IMR-90 (cell line): ENCODE measurements around the gene S100A1. TPM values are rescaled to one million over a fixed set of nuclear protein-coding genes. Genes with fewer than 3 reads are reported as not detected.

Experiments
- ATAC-seq: fragments of 200-7000 bp; cut with Tn5 transposase; 2 replicates; pipeline ENCODE4 v1.9.1; 2020; ENCODE audit warnings: low read depth, mild to moderate bottlenecking, moderate library complexity
- BruUV-seq: library from RNA; stranded (reverse); fragments of 400-500 nt; replicated peaks from 2 replicates; lab custom pipeline; 2021; lab: Mats Ljungman, UMichigan
- CTCF ChIA-PET: fragments of 300-600 bp; formaldehyde crosslinking; extraction: SDS; loops from one replicate; lab custom pipeline; 2021; ENCODE audit warnings: antibody characterized with exemption; lab: Yijun Ruan, JAX
- POLR2A ChIA-PET: fragments of 300-600 bp; sonication (Branson Sonifier 250); formaldehyde crosslinking; loops from one replicate; lab custom pipeline; 2022; ENCODE audit warnings: antibody characterized with exemption; ENCODE audit not compliant: unreplicated experiment; lab: Charles Lee
- DNase-seq: peaks from one replicate; pipeline ENCODE4 v3.0.0; 2013
- H2AFZ ChIP-seq: replicated peaks from 2 replicates; pipeline ENCODE3; 2013; ENCODE audit warnings: low read length, mild to moderate bottlenecking; ENCODE audit not compliant: poor library complexity
- H2AK5ac ChIP-seq: 2 replicates; pipeline ENCODE4 v1.6.1; 2013; ENCODE audit warnings: low read depth, low read length, inconsistent platforms
- H2AK9ac ChIP-seq: replicated peaks from 2 replicates; pipeline ENCODE3; 2013; ENCODE audit warnings: mild to moderate bottlenecking, low read depth, low read length, moderate library complexity; ENCODE audit not compliant: poor library complexity
- H2BK120ac ChIP-seq: 2 replicates; pipeline ENCODE4 v1.6.1; 2013; ENCODE audit warnings: low read depth, low read length, inconsistent platforms
- H2BK15ac ChIP-seq: 3 replicates; pipeline ENCODE4 v1.6.1; 2013; ENCODE audit warnings: low read depth, low read length, inconsistent platforms
- H2BK20ac ChIP-seq: 2 replicates; pipeline ENCODE4 v1.6.1; 2013; ENCODE audit warnings: low read depth, mild to moderate bottlenecking, inconsistent platforms, low read length, moderate library complexity
- H2BK5ac ChIP-seq: 2 replicates; pipeline ENCODE4 v1.6.1; 2013; ENCODE audit warnings: mild to moderate bottlenecking, low read depth, low read length, inconsistent platforms; ENCODE audit not compliant: poor library complexity, severe bottlenecking
- H3K14ac ChIP-seq: replicated peaks from 2 replicates; pipeline ENCODE4 v1.6.1; 2013; ENCODE audit warnings: low read depth, low read length, inconsistent platforms
- H3K18ac ChIP-seq: 2 replicates; pipeline ENCODE4 v1.6.1; 2013; ENCODE audit warnings: low read depth, low read length, control low read depth
- H3K23ac ChIP-seq: 2 replicates; pipeline ENCODE4 v1.6.1; 2013; ENCODE audit warnings: low read depth, low read length, inconsistent platforms
- H3K27ac ChIP-seq: 2 replicates; pipeline ENCODE4 v1.5.1; 2013; ENCODE audit warnings: mild to moderate bottlenecking, control low read depth, low read length; ENCODE audit not compliant: insufficient read depth
- H3K27me3 ChIP-seq: 2 replicates; pipeline ENCODE4 v1.6.1; 2013; ENCODE audit warnings: low read length; ENCODE audit not compliant: control insufficient read depth, insufficient read depth
- H3K36me3 ChIP-seq: 2 replicates; pipeline ENCODE4 v1.6.1; 2013; ENCODE audit warnings: low read length, mixed read lengths; ENCODE audit not compliant: control insufficient read depth, insufficient read depth
- H3K4ac ChIP-seq: 2 replicates; pipeline ENCODE4 v1.6.1; 2013; ENCODE audit warnings: low read depth, low read length, inconsistent platforms
- H3K4me1 ChIP-seq: 2 replicates; pipeline ENCODE4 v1.6.1; 2013; ENCODE audit warnings: low read length, mixed read lengths; ENCODE audit not compliant: control insufficient read depth, insufficient read depth
- H3K4me2 ChIP-seq: 2 replicates; pipeline ENCODE4 v1.6.1; 2013; ENCODE audit warnings: low read depth, mild to moderate bottlenecking, control low read depth, low read length, moderate library complexity
- H3K4me3 ChIP-seq: 2 replicates; pipeline ENCODE4 v1.5.1; 2013; ENCODE audit warnings: low read depth, mild to moderate bottlenecking, control low read depth, low read length, moderate library complexity; ENCODE audit not compliant: insufficient read depth
- H3K56ac ChIP-seq: 2 replicates; pipeline ENCODE4 v1.6.1; 2013; ENCODE audit warnings: low read length, inconsistent platforms; ENCODE audit not compliant: insufficient read depth; ENCODE audit errors: extremely low read depth
- H3K79me1 ChIP-seq, 2 experiments: 2 replicates each; pipeline ENCODE4 v1.6.1; 2013; ENCODE audit warnings: low read length in 2 of 2, inconsistent platforms in 1 of 2, low read depth in 1 of 2
- H3K9ac ChIP-seq: 2 replicates; pipeline ENCODE4 v1.6.1; 2013; ENCODE audit warnings: low read depth, low read length, control low read depth
- H3K9me1 ChIP-seq: 2 replicates; pipeline ENCODE4 v1.6.1; 2013; ENCODE audit warnings: low read length, inconsistent platforms; ENCODE audit not compliant: insufficient read depth
- H3K9me3 ChIP-seq: 2 replicates; pipeline ENCODE4 v1.6.1; 2013; ENCODE audit warnings: low read length; ENCODE audit not compliant: control insufficient read depth, insufficient read depth
- H4K20me1 ChIP-seq: 2 replicates; pipeline ENCODE4 v1.6.1; 2013; ENCODE audit warnings: low read length, inconsistent platforms; ENCODE audit not compliant: insufficient read depth
- H4K5ac ChIP-seq: 2 replicates; pipeline ENCODE4 v1.6.1; 2013; ENCODE audit warnings: mild to moderate bottlenecking, low read depth, low read length, control low read depth
- H4K8ac ChIP-seq, 2 experiments: 2 replicates each; pipeline ENCODE4 v1.6.1; 2013; ENCODE audit warnings: low read depth in 2 of 2, low read length in 2 of 2, control low read depth in 1 of 2, inconsistent platforms in 1 of 2
- H4K91ac ChIP-seq: 2 replicates; pipeline ENCODE4 v1.6.1; 2013; ENCODE audit warnings: low read depth, low read length, inconsistent platforms; ENCODE audit not compliant: insufficient read depth
- BHLHE40 ChIP-seq: fragments of 150-350 bp; IDR thresholded peaks from 2 replicates; pipeline ENCODE4 v1.6.1; 2016; ENCODE audit warnings: mild to moderate bottlenecking, low read depth, low read length
- FOS ChIP-seq: fragments of 150-350 bp; IDR thresholded peaks from 2 replicates; pipeline ENCODE4 v1.6.1; 2016; ENCODE audit warnings: low read depth, low read length
- MAFK ChIP-seq: IDR thresholded peaks from 2 replicates; pipeline ENCODE4 v1.6.1; 2012; ENCODE audit warnings: low read depth, low read length, improper control_type of control experiment
- MAZ ChIP-seq: IDR thresholded peaks from 2 replicates; pipeline ENCODE4 v1.6.1; 2012; ENCODE audit warnings: low read depth, mild to moderate bottlenecking, low read length, improper control_type of control experiment, moderate library complexity, borderline replicate concordance
- NFE2L2 ChIP-seq: fragments of 150-350 bp; IDR thresholded peaks from 2 replicates; pipeline ENCODE4 v1.6.1; 2016; ENCODE audit warnings: low read depth, mild to moderate bottlenecking, low read length
- POLR2A ChIP-seq: IDR thresholded peaks from 2 replicates; pipeline ENCODE4 v1.6.1; 2012; ENCODE audit warnings: mild to moderate bottlenecking, low read depth, low read length
- RAD21 ChIP-seq: IDR thresholded peaks from 2 replicates; pipeline ENCODE4 v1.6.1; 2012; ENCODE audit warnings: low read length, improper control_type of control experiment
- RFX5 ChIP-seq: IDR thresholded peaks from 2 replicates; pipeline ENCODE4 v1.8.0; 2012; ENCODE audit warnings: low read depth, mild to moderate bottlenecking, low read length, moderate library complexity
- WGBS, 2 experiments: methylation state at CpG; one replicate each; pipeline versions ENCODE4 v1.1.5 to v1.1.7; 2013; ENCODE audit warnings: missing lambda C conversion rate in 2 of 2; ENCODE audit not compliant: insufficient read length in 1 of 2; ENCODE audit errors: extremely low coverage in 2 of 2; 5-methylcytosine and 5-hydroxymethylcytosine counted together
- dilution Hi-C: fragments of 300-500 bp; cut with HindIII; formaldehyde crosslinking; loops from one replicate; pipeline ENCODE4 v1.14.3; 2018; ENCODE audit warnings: low sequenced_read_pairs; ENCODE audit not compliant: unreplicated experiment
- in situ Hi-C: fragments of 300-500 bp; cut with MboI; formaldehyde crosslinking; loops from 3 replicates; pipeline ENCODE4 v1.14.3; 2019; ENCODE audit warnings: low sequenced_read_pairs, inconsistent platforms, mixed read lengths
- intact Hi-C: fragments of 100-400 bp; cut with micrococcal nuclease; formaldehyde crosslinking; loops from 2 replicates; pipeline ENCODE4 v1.10.0; 2022
- polyA plus RNA-seq, 3 experiments: library from polyadenylated mRNA; depleted of rRNA; stranded (reverse); fragments of >200 nt; gene quantifications; 2 replicates each; pipeline ENCODE4 v1.2.3, GENCODE V29; 2012; ENCODE audit warnings: low replicate concordance in 1 of 3
- total RNA-seq: library from RNA; depleted of rRNA; stranded (reverse); fragments of >200 nt; gene quantifications from 2 replicates; pipeline ENCODE4 v1.2.3, GENCODE V29; 2012
- TF ChIP-seq, protein P1 (sequence below): conservative IDR thresholded peaks from 2 replicates; pipeline ENCODE4 v1.5.1; 2012; ENCODE audit warnings: mild to moderate bottlenecking, low read depth, low read length, improper control_type of control experiment
- TF ChIP-seq, protein P2 (sequence below): fragments of 150-350 bp; IDR thresholded peaks from 2 replicates; pipeline ENCODE4 v1.6.1; 2017; ENCODE audit warnings: mild to moderate bottlenecking, antibody characterized with exemption, low read length, low read depth
- TF ChIP-seq, protein P3 (sequence below): fragments of 150-350 bp; IDR thresholded peaks from 2 replicates; pipeline ENCODE4 v1.6.1; 2016; ENCODE audit warnings: low read depth, mild to moderate bottlenecking, low read length, moderate library complexity, borderline replicate concordance

The S100A1 gene
- total and polyA plus RNA-seq, 2 of the 4 experiments (the other 2 are of a cell fraction) = 0.18 to 0.29 TPM

DNA sequence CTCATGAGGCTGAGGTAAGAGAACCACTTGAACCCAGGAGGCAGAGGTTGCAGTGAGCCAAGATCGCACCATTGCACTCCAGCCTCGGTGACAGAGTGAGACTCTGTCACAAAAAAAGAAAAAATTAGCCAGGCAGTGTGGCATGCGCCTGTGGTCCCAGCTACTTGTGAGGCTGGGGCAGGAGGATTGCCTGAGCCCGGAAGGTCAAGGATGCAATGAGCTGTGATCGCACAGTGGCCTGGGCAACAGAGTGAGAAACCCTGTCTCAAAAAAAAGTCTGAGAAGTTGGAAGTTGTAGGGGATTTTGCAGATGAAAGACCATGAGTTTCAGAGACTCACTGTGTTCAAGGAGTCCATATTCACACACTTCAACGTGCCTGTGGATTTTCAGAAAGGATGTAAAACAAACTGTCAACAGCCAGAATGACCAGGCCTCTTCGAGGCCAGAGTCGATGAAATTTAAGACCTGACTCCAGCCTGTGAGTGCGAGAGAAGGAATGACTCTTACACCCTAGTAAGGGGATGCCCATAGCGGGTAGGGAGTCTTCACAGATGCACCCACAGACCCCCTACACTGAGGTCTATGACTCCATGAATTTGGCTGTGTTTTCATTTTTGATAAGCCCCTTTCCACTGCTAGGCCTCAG, 3.1 kb upstream of the S100A1 start (continued):
- no peak for TF ChIP-seq MAZ

DNA sequence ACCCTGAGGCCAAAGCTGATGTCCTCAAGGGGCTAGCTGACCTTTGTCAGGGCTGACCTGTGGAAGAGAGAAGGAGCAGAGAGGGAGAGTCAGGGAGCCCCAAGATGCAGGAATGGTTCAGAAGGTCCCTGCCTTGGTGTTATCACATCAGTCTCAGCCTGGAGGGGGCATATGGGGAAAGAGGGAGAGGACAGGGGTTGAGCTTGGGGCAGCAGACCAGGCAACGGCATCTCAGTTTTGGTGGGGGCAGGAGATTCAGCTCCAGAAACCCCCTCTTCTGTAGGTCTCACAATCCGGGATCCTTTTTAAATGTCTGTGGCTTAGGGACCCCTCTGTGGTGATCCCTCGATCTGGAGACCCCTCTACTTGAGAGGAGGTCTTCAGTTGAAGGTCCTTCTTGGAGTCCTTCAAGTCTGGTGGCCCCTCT, 1.7 kb upstream of the S100A1 start:
- no peaks in the 10 kb centered on the region for H3K27me3 ChIP-seq
- peak overlapping the region; percentile 97 for H4K91ac ChIP-seq
- peak overlapping the region; percentile 28 for H4K5ac ChIP-seq
- peaks cover 11% of the 10 kb centered on the region for H3K36me3 ChIP-seq
- peak overlapping the region; percentile 82; the same call in 2 of the 3 replicates for H2BK15ac ChIP-seq
- H3K4me1 ChIP-seq = peaks cover 14% of the 10 kb centered on the region
- dilution Hi-C loops = no loop called here
- H4K20me1 ChIP-seq = no peaks in the 10 kb centered on the region
- DNase-seq = no peak
- H3K9ac ChIP-seq = peak overlapping the region; percentile 85
- in situ Hi-C loops = no loop called here
- H2BK5ac ChIP-seq = peak overlapping the region; percentile 92
- peaks cover 29% of the 10 kb centered on the region for H3K9me1 ChIP-seq
- POLR2A ChIA-PET = interaction anchor here (0.6 to 2.3 kb wide), 9 partner anchors 12 to 93 kb away, joined by 4 to 10 read pairs (median 5); partner anchors contain the start of genes S100A16 and S100A6
- 60% methylated on average over 1 of the region's 3 CpGs; no CpG with 5 or more reads in 1 of the 2 experiments for WGBS, 2 experiments
- peak overlapping the region; percentile 96 for H3K4ac ChIP-seq
- peak overlapping the region; percentile 82 for H3K23ac ChIP-seq
- ATAC-seq = no peak
- BruUV-seq = no TSS peak
- intact Hi-C loops = loop anchor here (2.0 to 5.0 kb wide), 2 partner anchors 54 to 94 kb away; no protein-coding TSS in a partner anchor
- peak overlapping the region; percentile 83 for H3K4me2 ChIP-seq
- TF ChIP-seq RFX5 (no peak), MAFK (no peak), BHLHE40 (no peak), NFE2L2 (no peak), RAD21 (no peak), POLR2A (no peak), MAZ (no peak), FOS (no peak)
- TF ChIP-seq, protein P1, sequence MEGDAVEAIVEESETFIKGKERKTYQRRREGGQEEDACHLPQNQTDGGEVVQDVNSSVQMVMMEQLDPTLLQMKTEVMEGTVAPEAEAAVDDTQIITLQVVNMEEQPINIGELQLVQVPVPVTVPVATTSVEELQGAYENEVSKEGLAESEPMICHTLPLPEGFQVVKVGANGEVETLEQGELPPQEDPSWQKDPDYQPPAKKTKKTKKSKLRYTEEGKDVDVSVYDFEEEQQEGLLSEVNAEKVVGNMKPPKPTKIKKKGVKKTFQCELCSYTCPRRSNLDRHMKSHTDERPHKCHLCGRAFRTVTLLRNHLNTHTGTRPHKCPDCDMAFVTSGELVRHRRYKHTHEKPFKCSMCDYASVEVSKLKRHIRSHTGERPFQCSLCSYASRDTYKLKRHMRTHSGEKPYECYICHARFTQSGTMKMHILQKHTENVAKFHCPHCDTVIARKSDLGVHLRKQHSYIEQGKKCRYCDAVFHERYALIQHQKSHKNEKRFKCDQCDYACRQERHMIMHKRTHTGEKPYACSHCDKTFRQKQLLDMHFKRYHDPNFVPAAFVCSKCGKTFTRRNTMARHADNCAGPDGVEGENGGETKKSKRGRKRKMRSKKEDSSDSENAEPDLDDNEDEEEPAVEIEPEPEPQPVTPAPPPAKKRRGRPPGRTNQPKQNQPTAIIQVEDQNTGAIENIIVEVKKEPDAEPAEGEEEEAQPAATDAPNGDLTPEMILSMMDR = no peak
- TF ChIP-seq, protein P2, sequence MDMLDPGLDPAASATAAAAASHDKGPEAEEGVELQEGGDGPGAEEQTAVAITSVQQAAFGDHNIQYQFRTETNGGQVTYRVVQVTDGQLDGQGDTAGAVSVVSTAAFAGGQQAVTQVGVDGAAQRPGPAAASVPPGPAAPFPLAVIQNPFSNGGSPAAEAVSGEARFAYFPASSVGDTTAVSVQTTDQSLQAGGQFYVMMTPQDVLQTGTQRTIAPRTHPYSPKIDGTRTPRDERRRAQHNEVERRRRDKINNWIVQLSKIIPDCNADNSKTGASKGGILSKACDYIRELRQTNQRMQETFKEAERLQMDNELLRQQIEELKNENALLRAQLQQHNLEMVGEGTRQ = no peak
- TF ChIP-seq, protein P3, sequence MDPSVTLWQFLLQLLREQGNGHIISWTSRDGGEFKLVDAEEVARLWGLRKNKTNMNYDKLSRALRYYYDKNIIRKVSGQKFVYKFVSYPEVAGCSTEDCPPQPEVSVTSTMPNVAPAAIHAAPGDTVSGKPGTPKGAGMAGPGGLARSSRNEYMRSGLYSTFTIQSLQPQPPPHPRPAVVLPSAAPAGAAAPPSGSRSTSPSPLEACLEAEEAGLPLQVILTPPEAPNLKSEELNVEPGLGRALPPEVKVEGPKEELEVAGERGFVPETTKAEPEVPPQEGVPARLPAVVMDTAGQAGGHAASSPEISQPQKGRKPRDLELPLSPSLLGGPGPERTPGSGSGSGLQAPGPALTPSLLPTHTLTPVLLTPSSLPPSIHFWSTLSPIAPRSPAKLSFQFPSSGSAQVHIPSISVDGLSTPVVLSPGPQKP = no peak
- peak overlapping the region; percentile 87 to 89; a peak in 2 of 4 replicates for H4K8ac ChIP-seq
- H2AK5ac ChIP-seq = peak overlapping the region; percentile 99
- peak overlapping the region; percentile 94 for H3K56ac ChIP-seq
- peaks cover 24 to 41% of the 10 kb centered on the region in 2 experiments for H3K79me1 ChIP-seq
- H3K4me3 ChIP-seq = peak overlapping the region; percentile 54
- H2BK20ac ChIP-seq = peak overlapping the region; percentile 46
- H3K14ac ChIP-seq = peak overlapping the region; percentile 99
- peak overlapping the region; percentile 96 for H3K27ac ChIP-seq
- CTCF ChIA-PET = interaction anchor here (1.1 to 2.3 kb wide), 8 partner anchors 10 to 120 kb away, joined by 3 to 18 read pairs (median 7); partner anchors contain the start of genes S100A14 and S100A16
- H3K18ac ChIP-seq = peak overlapping the region; percentile 73
- peak overlapping the region; percentile 97 for H2AK9ac ChIP-seq
- peak overlapping the region; percentile 83 for H2BK120ac ChIP-seq
- H2AFZ ChIP-seq = peak overlapping the region; percentile 84
- H3K9me3 ChIP-seq = no peaks in the 10 kb centered on the region
